K562 (cell line): ENCODE results near the gene HIRIP3. TPM values are rescaled to one million over a fixed set of nuclear protein-coding genes. Genes with fewer than 3 reads are reported as not detected.

Experiments
- ARID1B ChIP-seq: fragments of 450-650 bp; IDR thresholded peaks from 2 replicates; pipeline ENCODE4 v1.6.1; 2016; ENCODE audit warnings: antibody characterized with exemption, mild to moderate bottlenecking, inconsistent platforms
- ATF1 ChIP-seq, 2 experiments: fragments of 450-650 bp in 1 of 2; IDR thresholded peaks; 2 replicates each; pipeline ENCODE4 v1.6.1; 2016; ENCODE audit warnings: missing compliant biosample characterization in 1 of 2, missing genetic modification characterization in 1 of 2
- BMI1 ChIP-seq: fragments of 150-350 bp; IDR thresholded peaks from 2 replicates; pipeline ENCODE4 v1.6.1; 2014; ENCODE audit warnings: low read length
- CBFA2T2 ChIP-seq: fragments of 450-650 bp; conservative IDR thresholded peaks from 2 replicates; pipeline ENCODE4 v1.6.1; 2017; ENCODE audit warnings: mild to moderate bottlenecking
- CBX1 ChIP-seq: sonication (generic); IDR thresholded peaks from 2 replicates; pipeline ENCODE4 v1.6.1; 2016; ENCODE audit warnings: antibody characterized with exemption, low read depth, mild to moderate bottlenecking
- CREB1 ChIP-seq, 2 experiments: sonication (generic) in 1 of 2; formaldehyde crosslinking in 1 of 2; IDR thresholded peaks; 2 replicates each; pipeline versions ENCODE4 v1.6.1 to v1.8.0; 2012 to 2022; ENCODE audit warnings: inconsistent platforms in 1 of 2, mild to moderate bottlenecking in 1 of 2, missing genetic modification reagents in 1 of 2, moderate library complexity in 1 of 2
- CREM ChIP-seq: IDR thresholded peaks from 2 replicates; pipeline ENCODE4 v1.6.1; 2014; ENCODE audit warnings: antibody characterized with exemption, low read depth
- GABPB2 ChIP-seq: fragments of 250-450 bp; sonication (Bioruptor Pico); conservative IDR thresholded peaks from 2 replicates; pipeline ENCODE4 v1.5.1; 2021; ENCODE audit warnings: mild to moderate bottlenecking
- HDAC2 ChIP-seq: fragments of 450-650 bp; IDR thresholded peaks from 2 replicates; pipeline ENCODE4 v1.6.1; 2016; ENCODE audit warnings: mild to moderate bottlenecking
- KDM1A ChIP-seq, 2 experiments: fragments of 450-650 bp; IDR thresholded peaks; 2 replicates each; pipeline ENCODE4 v1.6.1; 2016; ENCODE audit warnings: mild to moderate bottlenecking in 2 of 2
- MAFG ChIP-seq: fragments of 450-650 bp; conservative IDR thresholded peaks from 2 replicates; pipeline ENCODE4 v1.6.1; 2016; ENCODE audit warnings: missing genetic modification characterization, missing compliant biosample characterization
- NONO ChIP-seq, 2 experiments: fragments of 200-400 bp in 1 of 2; fragments of 450-650 bp in 1 of 2; formaldehyde crosslinking in 1 of 2; IDR thresholded peaks; 2 replicates each; pipeline ENCODE4 v1.6.1; 2017; ENCODE audit warnings: low read depth in 2 of 2, mild to moderate bottlenecking in 2 of 2, moderate library complexity in 2 of 2, low read length in 1 of 2
- PYGO2 ChIP-seq: fragments of 450-650 bp; IDR thresholded peaks from 2 replicates; pipeline ENCODE4 v1.6.1; 2016; ENCODE audit warnings: mild to moderate bottlenecking, missing genetic modification characterization, moderate library complexity, missing compliant biosample characterization
- SMARCA4 ChIP-seq: fragments of 450-650 bp; IDR thresholded peaks from 2 replicates; pipeline ENCODE4 v1.6.1; 2016
- SMARCC2 ChIP-seq: fragments of 450-650 bp; IDR thresholded peaks from 2 replicates; pipeline ENCODE4 v1.6.1; 2017; ENCODE audit warnings: antibody characterized with exemption, moderate library complexity, mild to moderate bottlenecking, low read depth
- TAL1 ChIP-seq: fragments of 450-650 bp; IDR thresholded peaks from 2 replicates; pipeline ENCODE4 v1.6.1; 2016; ENCODE audit warnings: mild to moderate bottlenecking
- ZBTB1 ChIP-seq: sonication (generic); formaldehyde crosslinking; IDR thresholded peaks from 2 replicates; pipeline ENCODE4 v1.8.1; 2023; ENCODE audit warnings: missing genetic modification reagents, low read depth, mild to moderate bottlenecking, borderline replicate concordance
- ZBTB7A ChIP-seq: IDR thresholded peaks from 2 replicates; pipeline ENCODE4 v1.6.1; 2011; ENCODE audit warnings: low read depth, mild to moderate bottlenecking, low read length, moderate library complexity, borderline replicate concordance; ENCODE audit not compliant: control insufficient read depth
- ZKSCAN8 ChIP-seq: fragments of 200-800 bp; sonication (Bioruptor generic); IDR thresholded peaks from 2 replicates; pipeline ENCODE4 v1.6.1; 2016; ENCODE audit warnings: missing genetic modification characterization, missing compliant biosample characterization
- ZNF695 ChIP-seq: fragments of 450-650 bp; formaldehyde crosslinking; IDR thresholded peaks from 2 replicates; pipeline ENCODE4 v1.4.0; 2020; ENCODE audit warnings: mild to moderate bottlenecking, moderate library complexity
- polyA plus RNA-seq, 8 experiments: library from polyadenylated mRNA; depleted of rRNA in 4 of 8; stranded (reverse) in 5 of 8; unstranded in 3 of 8; fragments of >200 nt; fragmentation: Nextera tagmentation in 2 of 8; fragmentation: Illumina TruSeq in 1 of 8; extraction: Ambion mirVana in 2 of 8; extraction: Trizol in 1 of 8; gene quantifications; 2 replicates each; pipeline versions ENCODE4 v1.2.1 to v1.2.3, GENCODE V29; 2011 to 2014; ENCODE audit warnings: inconsistent platforms in 1 of 8, missing spikeins in 1 of 8
- total RNA-seq, 7 experiments: library from RNA; depleted of rRNA in 6 of 7; stranded (reverse); fragments of >200 nt in 6 of 7; fragmentation: Illumina TruSeq in 2 of 7; extraction: Trizol in 2 of 7; gene quantifications; 2 replicates each; pipeline versions ENCODE4 v1.2.1 to v1.2.3, GENCODE V29; 2011 to 2021; ENCODE audit warnings: low replicate concordance in 1 of 7
- TF ChIP-seq, protein P1 (sequence below): fragments of 250-450 bp; sonication (Bioruptor Pico); IDR thresholded peaks from 2 replicates; pipeline ENCODE4 v1.5.0; 2021
- TF ChIP-seq, protein P2 (sequence below), 2 experiments: fragments of 450-650 bp; IDR thresholded peaks; 2 replicates each; pipeline ENCODE4 v1.6.1; 2016; ENCODE audit warnings: mild to moderate bottlenecking in 2 of 2, borderline replicate concordance in 1 of 2, low read depth in 1 of 2, moderate library complexity in 1 of 2

The HIRIP3 gene
- total and polyA plus RNA-seq, 9 of the 15 experiments (the other 6 are each of a cell fraction or from before 2014, with no cell fraction given) = 3.3 to 38.2 (median 18.2) TPM

DNA sequence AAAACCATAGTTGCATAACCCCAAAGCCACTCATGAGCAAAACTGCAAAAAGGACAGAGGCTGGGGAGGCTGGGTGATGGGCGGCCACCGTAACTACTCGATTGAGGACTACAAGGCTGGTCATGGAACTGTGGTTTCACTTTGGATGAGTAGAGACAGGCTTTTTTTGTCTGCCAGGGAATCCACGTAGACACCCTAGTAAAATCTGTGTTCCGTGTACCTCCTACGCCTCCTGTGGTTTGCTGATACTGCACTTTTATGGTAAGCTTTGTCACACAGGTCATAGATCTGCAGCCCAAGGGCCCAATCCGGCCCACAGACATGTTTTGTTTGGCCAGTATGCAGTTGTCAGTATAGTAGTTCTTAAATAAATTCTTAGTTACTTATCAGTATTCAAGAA, 37.9 kb upstream of the HIRIP3 start (continued):
- TF ChIP-seq, protein P1, sequence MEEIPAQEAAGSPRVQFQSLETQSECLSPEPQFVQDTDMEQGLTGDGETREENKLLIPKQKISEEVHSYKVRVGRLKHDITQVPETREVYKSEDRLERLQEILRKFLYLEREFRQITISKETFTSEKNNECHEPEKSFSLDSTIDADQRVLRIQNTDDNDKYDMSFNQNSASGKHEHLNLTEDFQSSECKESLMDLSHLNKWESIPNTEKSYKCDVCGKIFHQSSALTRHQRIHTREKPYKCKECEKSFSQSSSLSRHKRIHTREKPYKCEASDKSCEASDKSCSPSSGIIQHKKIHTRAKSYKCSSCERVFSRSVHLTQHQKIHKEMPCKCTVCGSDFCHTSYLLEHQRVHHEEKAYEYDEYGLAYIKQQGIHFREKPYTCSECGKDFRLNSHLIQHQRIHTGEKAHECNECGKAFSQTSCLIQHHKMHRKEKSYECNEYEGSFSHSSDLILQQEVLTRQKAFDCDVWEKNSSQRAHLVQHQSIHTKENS = no peak
- TF ChIP-seq CREB1 (IDR thresholded peaks at IDR 0.05) (no peak), CREB1 (CRISPR knock-in tag; IDR thresholded peaks at IDR 0.05) (no peak), CREM (peak; percentile 55), MAFG (tag) (peak; percentile 88), ARID1B (peak; percentile 61; the same call in 1 of the 2 replicates), ZBTB7A (no peak), TAL1 (peak; percentile 47; the same call in 1 of the 2 replicates), CBX1 (no peak), NONO (IDR thresholded peaks at IDR 0.05; ENCODE audit: low read depth in 2 of 2, low read length in 1 of 2) (no peak), ATF1 (CRISPR knock-in tag; IDR thresholded peaks at IDR 0.05) (no peak), ATF1 (tag; IDR thresholded peaks at IDR 0.05) (0 out of 2 replicates have a peak, but pooled peaks have one; percentile 16), CBFA2T2 (peak; percentile 65), ZNF695 (no peak), KDM1A (IDR thresholded peaks at IDR 0.05) (peak; percentile 97 to 98), GABPB2 (CRISPR knock-in tag) (no peak), PYGO2 (tag) (no peak), SMARCA4 (no peak), SMARCC2 (no peak), ZKSCAN8 (peak; percentile 88), BMI1 (no peak), HDAC2 (peak; percentile 76; the same call in 1 of the 2 replicates), ZBTB1 (CRISPR knock-in tag) (no peak)
- TF ChIP-seq, protein P2, sequence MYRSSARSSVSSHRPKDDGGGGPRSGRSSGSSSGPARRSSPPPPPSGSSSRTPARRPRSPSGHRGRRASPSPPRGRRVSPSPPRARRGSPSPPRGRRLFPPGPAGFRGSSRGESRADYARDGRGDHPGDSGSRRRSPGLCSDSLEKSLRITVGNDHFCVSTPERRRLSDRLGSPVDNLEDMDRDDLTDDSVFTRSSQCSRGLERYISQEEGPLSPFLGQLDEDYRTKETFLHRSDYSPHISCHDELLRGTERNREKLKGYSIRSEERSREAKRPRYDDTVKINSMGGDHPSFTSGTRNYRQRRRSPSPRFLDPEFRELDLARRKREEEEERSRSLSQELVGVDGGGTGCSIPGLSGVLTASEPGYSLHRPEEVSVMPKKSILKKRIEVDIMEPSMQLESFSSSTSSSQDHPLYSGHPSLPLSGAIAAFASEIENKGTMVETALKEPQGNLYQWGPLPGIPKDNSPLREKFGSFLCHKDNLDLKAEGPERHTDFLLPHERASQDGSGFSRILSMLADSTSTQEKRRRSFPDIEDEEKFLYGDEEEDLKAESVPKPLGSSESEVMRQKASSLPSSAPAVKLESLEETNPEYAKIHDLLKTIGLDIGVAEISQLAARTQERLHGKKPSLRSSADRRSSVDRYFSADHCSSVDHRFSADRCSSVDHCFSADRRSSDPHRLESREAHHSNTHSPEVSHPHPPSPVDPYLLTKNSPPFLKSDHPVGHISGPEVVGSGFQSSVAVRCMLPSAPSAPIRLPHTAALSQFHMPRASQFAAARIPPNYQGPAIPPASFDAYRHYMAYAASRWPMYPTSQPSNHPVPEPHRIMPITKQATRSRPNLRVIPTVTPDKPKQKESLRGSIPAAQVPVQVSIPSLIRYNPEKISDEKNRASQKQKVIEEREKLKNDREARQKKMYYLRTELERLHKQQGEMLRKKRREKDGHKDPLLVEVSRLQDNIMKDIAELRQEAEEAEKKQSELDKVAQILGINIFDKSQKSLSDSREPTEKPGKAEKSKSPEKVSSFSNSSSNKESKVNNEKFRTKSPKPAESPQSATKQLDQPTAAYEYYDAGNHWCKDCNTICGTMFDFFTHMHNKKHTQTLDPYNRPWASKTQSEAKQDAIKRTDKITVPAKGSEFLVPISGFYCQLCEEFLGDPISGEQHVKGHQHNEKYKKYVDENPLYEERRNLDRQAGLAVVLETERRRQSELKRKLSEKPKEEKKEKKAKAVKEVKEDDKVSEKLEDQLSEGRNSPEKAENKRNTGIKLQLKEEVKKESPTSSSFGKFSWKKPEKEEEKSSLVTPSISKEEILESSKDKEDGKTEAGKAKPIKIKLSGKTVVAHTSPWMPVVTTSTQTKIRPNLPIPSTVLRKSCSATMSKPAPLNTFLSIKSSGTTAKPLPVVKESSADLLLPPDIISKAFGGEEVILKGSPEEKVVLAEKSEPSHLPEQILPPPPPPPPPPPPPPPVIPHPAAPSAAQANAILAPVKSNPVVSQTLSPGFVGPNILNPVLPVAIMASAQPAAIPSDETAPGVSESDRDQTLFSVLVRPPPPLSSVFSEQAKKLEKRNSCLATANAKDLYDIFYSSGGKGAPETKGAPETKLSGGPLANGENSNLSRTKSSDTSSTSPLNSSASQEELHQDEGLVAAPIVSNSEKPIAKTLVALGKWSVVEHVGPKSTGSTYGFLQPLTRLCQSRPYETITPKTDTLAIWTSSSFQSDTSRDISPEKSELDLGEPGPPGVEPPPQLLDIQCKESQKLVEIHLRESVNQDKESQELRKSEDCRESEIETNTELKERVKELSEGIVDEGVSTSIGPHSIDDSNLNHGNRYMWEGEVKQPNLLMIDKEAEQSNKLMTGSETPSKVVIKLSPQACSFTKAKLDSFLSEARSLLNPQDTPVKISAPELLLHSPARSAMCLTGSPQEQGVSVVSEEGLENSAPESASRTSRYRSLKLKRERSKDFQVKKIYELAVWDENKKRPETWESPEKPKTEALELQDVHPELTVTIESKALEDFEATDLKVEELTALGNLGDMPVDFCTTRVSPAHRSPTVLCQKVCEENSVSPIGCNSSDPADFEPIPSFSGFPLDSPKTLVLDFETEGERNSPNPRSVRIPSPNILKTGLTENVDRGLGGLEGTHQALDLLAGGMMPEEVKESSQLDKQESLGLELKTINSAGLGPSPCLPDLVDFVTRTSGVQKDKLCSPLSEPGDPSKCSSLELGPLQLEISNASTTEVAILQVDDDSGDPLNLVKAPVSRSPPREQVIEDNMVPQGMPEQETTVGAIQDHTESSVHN (IDR thresholded peaks at IDR 0.05; ENCODE audit: borderline replicate concordance in 1 of 2, low read depth in 1 of 2) = no peak
